Forelimb muscle (tissue), 1 donor: ENCODE results near the gene RSPH1. TPM values are rescaled to one million over a fixed set of nuclear protein-coding genes. Genes with fewer than 3 reads are reported as not detected.
"Not testable (repeated sequence)": the region's sequence is repeated elsewhere in the genome, so short reads cannot be mapped to it uniquely, and the experiment has no call there.

ENCODE experiments used
- DNase-seq: peaks from one replicate; pipeline ENCODE4 v3.0.0-alpha.2; 2013; ENCODE audit warnings: low read depth
- polyA plus RNA-seq: library from polyadenylated mRNA; unstranded; fragments of 120-200 nt; gene quantifications from one replicate; pipeline ENCODE4 v1.2.1, GENCODE V29; 2013; ENCODE audit not compliant: insufficient read length

The RSPH1 gene
- polyA plus RNA-seq, 1 donor = 0.20 TPM

DNA sequence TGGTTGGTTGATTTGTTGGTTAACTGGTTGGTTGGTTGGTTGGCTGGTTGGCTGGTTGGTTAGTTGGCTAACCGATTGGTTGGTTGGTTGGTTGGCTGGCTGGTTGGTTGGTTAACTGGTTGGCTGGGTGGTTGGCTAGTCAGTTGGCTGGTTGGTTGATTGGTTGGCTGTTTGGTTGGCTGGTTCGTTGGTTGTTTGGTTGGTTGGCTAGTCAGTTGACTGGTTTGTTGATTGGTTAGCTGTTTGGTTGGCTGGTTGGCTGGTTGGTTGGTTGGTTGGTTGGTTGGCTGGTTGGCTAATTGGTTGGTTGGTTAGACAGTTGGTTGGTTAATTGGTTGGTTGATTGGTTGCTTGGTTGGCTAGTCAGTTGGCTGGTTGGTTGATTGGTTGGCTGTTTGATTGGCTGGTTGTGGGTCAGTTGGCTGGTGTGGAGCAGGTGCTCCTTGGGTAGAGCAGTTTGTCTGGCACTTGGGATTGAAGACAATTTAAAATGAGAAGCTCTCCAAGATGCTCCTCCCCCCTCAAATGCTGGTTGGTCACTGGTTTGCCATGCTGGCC is 6.9 kb downstream of the RSPH1 start:
- DNase-seq = no peak

DNA sequence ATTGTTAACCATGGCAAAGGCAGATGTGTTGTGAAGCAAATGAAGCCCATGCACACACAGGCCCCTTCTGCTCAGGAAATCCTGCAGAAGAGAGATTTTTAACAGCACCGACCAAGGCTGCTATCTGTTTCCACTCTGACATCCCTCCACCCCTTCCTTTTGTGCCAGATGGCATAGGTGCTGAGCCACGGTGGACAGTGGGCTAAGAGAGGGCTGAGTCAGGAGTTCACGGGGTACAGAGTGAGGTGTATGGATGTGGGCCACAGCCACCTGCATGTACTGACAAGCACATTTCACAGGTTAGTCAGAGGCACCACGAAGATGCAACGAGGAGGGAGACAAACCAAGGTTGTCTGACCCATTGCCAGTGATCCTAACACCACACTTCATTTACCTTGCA is 9.5 kb downstream of the RSPH1 start:
- DNase-seq = no peak

GRCh38 chr21:42486072-42486471 is 10.0 kb downstream of the RSPH1 start:
- DNase-seq = no peak

GRCh38 chr21:42484966-42485365 is 11.1 kb downstream of the RSPH1 start:
- DNase-seq = no peak

DNA sequence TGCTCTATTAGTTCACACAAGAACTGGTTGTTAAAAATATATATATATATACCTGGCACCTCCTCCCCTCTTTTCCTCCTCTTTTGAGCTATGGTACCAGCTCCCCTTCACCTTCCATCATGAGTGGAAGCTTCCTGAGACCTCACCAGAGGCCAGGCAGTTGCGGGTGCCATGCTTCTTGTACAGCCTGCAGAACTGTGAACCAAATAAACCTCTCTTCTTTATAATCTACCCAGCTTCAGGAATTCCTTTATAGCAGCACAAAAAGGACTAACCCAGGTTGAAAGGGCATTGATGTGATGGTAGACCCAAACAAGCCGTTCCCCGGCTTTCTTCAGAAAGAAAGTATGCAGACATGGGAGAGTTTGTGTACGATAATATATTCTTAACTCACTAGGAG is 14.9 kb downstream of the RSPH1 start:
- no peak for DNase-seq

DNA sequence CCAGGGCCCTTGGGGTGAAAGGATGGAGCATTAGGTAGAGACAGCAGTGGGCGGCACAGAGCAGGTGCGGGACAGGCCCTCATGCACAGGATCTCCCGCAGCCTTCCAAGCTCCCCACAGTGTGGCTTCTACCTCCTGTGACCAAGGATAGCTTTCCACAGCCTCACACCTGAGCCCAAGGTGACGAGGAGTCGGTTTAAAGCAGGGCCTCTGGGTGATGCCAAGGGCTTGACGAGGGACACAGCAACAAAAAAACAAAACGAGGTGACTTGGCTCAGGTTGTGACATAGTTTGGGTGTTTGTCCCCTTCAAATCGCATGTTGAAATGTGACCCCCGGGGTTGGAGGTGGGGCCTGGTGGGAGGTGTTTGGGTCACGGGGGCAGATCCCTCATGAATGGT is 15.3 kb downstream of the RSPH1 start:
- no peak for DNase-seq

DNA sequence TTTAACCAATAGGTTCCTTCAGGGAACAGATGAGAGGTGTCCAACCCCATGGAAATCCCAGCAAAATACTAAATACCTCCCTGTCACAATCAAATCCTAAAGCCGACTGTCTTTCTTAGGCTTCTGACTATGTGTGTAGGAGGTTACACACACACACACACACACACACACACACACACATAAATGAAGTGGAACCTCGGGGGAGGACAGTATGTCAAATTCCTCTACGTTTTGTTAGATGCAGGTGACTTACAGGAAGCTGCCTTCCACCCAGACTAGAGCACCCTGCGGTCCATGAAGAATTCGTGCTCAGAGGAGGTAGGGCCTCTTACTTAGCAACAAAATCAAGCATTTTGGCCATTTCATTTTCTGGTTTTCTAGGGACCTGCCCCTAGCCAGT is 16.4 kb downstream of the RSPH1 start:
- DNase-seq = no peak

GRCh38 chr21:42478504-42478903 is 17.5 kb downstream of the RSPH1 start:
- DNase-seq = no peak

DNA sequence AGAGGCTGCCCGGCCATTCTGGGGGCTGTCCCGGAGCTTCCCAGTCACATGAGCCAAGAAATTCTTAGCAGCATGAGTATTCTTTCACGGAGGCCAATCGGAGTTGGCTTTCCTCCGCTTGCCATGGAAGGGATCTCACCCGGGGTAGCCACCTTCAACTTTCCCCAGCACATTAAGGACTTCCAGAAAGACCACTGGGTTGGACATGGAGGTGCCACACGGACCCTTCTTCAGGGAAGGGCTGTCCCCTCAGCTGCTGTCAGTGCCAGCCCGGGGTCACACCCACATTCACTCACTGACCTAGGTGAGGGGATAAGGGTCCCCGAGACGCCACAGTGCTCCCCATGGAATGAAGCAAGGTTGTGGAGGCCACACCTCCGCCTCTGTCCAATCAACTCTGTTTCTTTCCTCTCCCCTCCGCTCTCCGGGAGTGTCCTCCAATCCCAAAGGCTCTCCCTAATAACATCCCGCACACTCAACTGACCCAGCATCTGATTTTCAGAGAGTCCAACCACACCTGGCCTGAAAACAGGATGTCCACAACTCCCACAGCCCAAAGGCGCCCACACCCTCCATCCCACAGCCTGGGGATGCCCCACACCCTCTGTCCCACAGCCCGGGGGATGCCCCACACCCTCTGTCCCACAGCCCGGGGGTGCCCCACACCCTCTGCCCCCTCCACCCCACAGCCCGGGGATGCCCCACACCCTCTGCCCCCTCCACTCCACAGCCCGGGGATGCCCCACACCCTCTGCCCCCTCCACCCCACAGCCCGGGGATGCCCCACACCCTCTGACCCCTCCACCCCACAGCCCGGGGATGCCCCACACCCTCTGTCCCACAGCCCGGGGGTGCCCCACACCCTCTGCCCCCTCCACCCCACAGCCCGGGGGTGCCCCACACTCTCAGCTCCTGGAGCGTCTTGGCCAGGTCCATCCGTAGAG is 19.4 kb downstream of the RSPH1 start:
- DNase-seq = no peak

GRCh38 chr21:42475526-42476387 is 20.3 kb downstream of the RSPH1 start:
- DNase-seq = no peak

GRCh38 chr21:42475036-42475435 is 21.0 kb downstream of the RSPH1 start:
- no peak for DNase-seq

- DNase-seq = no peak
Measured at GRCh38 chr21:42474043-42474831, 21.8 kb downstream of the RSPH1 start.

DNA sequence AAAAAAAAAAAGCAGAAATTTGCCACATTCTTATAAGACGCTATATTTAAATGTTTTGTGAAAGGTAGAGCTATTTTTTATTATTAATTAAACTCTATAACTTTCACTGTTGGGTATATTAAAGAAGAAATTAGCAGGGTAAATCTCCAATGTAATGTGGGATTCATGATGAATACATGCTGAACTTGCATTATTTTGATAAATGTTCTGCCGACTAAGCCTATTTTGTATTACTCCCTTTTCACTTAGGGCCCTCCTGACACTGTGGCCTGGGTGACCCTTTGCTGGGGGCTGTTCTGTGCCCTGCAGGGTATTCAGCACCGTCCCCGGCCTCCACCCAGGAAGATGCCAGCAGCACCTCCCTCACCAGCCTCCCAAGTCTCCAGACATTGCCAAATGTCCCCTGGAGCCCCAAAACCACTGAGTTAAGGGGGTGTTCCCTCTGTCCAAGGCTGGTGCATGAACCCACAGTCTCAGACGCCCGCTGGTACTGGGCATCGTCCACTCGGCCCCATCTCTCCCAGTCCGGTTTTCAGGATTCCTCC is 22.5 kb downstream of the RSPH1 start:
- no peak for DNase-seq

DNA sequence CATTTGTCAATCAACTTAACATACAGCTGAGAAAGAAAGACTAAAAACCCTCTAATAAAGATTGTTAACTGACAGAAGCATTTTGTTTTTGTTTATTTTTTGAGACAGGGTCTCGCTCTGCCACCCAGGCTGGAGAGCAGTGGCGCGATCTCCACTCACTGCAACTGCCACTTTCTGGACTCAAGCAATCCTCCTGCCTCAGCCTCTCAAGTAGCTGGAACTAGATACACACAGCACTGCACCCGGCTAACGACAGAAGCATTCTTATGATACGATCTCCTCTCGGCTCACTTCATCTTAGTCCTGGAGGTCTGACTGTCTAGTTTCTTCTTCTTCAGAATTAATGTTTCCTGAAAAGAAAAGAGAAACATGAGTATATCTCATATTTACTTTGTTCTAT is 23.5 kb downstream of the RSPH1 start:
- no peak for DNase-seq

DNA sequence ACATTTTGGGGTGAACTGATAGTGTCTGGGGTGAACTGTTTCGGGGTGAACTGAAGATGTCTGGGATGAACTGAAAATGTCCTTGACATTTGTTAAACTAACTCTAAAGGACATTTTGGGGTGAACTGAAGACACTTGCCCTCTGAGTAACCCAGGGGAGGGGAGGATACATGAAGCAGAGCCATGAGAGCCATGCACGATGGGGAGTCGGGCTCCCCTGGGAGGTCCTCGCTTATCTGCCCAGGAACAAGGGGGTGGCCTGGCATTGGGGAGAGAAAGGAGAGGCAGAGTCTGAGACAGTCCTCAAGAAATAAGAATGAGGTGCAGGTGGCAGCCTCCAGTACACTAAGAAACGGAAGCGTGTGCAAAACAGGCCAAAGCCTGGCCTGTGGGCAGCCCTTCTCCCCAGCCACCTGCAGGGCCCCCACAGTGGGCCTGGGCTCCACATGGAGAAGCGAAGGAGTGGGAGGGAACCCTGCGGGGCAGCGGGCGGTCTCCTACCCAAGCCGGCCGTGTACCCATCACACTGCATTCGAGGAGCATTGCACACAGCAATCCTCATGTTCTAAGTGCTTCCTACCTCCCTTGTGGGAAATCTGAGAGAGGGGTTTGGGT is 24.2 kb downstream of the RSPH1 start:
- DNase-seq = no peak

DNA sequence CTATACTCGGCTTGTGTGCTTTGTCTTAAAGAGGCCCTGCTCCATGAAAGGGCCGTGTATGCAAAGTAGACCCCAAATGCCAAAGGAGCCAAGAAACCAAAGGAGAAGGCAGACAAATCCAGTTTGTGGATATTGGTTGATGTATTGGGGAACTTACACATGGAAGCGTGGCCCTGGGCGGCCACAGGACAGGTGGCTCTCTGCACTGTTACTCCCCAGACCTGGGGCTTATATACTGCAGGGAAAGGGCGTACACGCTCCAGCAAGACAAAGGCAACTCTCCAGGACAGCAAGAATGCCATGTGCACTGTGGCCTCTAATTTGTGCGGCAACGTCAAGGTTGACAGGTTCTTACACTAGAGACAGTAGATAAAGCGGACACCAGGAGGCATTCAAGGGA is 24.8 kb downstream of the RSPH1 start:
- no peak for DNase-seq

DNA sequence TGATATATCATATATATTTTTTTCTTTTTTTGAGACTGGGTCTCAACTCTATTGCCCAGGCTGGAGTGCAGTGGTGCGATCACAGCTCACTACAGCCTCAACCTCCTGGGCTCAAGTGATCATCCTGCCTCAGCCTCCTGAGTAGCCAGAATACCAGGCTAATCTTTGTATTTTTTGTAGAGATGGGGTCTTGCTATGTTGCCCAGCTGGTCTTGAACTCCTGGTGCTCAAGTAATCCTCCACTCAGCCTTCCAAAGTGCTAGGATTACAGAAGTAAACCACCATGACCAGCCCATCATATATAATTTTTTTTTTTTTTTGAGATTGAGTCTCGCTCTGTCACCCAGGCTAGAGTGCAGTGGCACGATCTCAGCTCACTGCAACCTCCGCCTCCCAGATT is 26.3 kb downstream of the RSPH1 start:
- DNase-seq = not testable (repeated sequence)

GRCh38 chr21:42469272-42469671 is 26.8 kb downstream of the RSPH1 start:
- no peak for DNase-seq

GRCh38 chr21:42468491-42469131 is 27.4 kb downstream of the RSPH1 start:
- DNase-seq = no peak
